ENCODE data around the gene BAD.

DNA sequence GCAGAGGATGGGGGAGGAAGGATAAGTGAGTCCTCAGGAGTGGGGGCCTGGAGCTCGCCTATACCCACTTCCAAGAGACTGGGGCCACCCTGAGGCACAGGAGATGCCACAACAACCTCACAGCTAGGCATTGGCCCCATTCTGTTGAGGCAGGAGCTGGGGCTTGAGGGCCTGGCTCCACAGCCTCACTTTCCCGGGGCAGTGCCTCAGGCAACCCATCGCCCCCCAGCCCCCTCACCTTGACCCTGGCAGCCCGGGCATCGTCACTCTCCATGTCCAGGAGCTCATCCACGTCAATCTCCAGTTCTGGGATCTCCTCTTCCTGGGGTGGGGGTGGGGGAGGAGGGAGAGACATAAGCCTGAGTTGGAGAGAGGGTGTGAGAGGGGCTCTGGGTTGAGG is 39.5 kb downstream of the BAD start:
- TF ChIP-seq ZNF317 (CRISPR knock-in tag; IDR thresholded peaks at IDR 0.05; ENCODE audit: borderline replicate concordance, low read depth) (no peak), SMAD3 (CRISPR knock-in tag; IDR thresholded peaks at IDR 0.05; ENCODE audit: borderline replicate concordance) (no peak), FOXP1 (CRISPR knock-in tag; IDR thresholded peaks at IDR 0.05; ENCODE audit: borderline replicate concordance) (no peak)
- TF ChIP-seq, protein P1, sequence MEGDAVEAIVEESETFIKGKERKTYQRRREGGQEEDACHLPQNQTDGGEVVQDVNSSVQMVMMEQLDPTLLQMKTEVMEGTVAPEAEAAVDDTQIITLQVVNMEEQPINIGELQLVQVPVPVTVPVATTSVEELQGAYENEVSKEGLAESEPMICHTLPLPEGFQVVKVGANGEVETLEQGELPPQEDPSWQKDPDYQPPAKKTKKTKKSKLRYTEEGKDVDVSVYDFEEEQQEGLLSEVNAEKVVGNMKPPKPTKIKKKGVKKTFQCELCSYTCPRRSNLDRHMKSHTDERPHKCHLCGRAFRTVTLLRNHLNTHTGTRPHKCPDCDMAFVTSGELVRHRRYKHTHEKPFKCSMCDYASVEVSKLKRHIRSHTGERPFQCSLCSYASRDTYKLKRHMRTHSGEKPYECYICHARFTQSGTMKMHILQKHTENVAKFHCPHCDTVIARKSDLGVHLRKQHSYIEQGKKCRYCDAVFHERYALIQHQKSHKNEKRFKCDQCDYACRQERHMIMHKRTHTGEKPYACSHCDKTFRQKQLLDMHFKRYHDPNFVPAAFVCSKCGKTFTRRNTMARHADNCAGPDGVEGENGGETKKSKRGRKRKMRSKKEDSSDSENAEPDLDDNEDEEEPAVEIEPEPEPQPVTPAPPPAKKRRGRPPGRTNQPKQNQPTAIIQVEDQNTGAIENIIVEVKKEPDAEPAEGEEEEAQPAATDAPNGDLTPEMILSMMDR (IDR thresholded peaks at IDR 0.05), result no peak
